ENCODE results near the gene KBTBD4. TPM values are rescaled to one million over a fixed set of nuclear protein-coding genes. Genes with fewer than 3 reads are reported as not detected.
A peak's percentile ranks its signal among the peaks of the same experiment; 100 is the strongest.

Gene KBTBD4

DNA sequence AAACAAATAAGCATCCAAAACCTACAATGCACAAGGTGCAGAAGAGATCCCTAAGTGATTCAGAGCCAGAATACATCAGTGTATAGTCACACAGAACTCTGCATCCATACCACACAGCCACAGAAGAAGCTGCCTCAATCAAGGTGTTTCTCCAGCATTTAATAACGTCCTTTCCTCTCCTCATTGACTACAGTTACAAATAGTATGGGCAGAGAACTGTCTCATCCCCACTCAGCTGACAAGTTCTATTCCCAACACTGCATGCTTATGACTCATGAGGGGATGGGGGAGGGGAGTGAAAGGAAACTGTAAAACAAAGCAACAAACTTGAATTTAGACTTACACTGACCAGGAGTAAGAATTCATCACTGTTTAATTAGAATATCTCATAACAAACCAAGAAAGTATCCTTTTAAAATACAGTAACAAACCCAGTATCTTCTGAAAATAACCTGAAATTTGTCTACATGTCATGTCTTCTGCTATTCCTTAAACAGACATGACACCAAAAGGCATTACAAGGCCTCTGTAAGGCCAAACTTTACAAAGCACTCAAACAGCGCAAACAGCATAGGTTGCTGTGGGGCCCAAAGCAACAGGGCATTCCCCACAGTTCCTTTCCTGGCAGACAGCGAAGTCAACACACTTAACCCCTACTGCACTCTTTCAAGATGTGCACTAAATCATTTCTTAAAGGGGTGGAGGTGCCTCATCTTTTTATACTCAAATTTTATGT lies 55.1 kb downstream of the KBTBD4 start:
- Histone ChIP-seq H4K5ac (ENCODE audit: low read length) (no peak overlapping the region), H2BK5ac (ENCODE audit: low read length) (no peak overlapping the region), H3K79me2 (ENCODE audit: control insufficient read depth, insufficient read depth, low read length) (peaks cover 83% of the 10 kb centered on the region), H3K4me3 (ENCODE audit: low read length) (no peak overlapping the region), H4K8ac (ENCODE audit: low read depth, low read length) (no peak overlapping the region), H2BK120ac (ENCODE audit: low read depth, low read length) (no peak overlapping the region), H3K4me1 (ENCODE audit: control insufficient read depth, low read depth, low read length) (peaks cover 9% of the 10 kb centered on the region), H2AK5ac (ENCODE audit: low read length) (peak overlapping the region; percentile 48), H3K27me3 (ENCODE audit: insufficient read depth, low read length, poor library complexity) (no peaks in the 10 kb centered on the region), H3K27ac (ENCODE audit: low read depth, low read length) (peak overlapping the region; percentile 38), H3K23ac (ENCODE audit: low read length) (no peak overlapping the region), H3K18ac (ENCODE audit: low read length) (no peak overlapping the region), H3K4me2 (ENCODE audit: low read length) (peak overlapping the region; percentile 10), H3K4ac (ENCODE audit: low read depth, low read length) (no peak overlapping the region), H3K56ac (ENCODE audit: low read length) (no peak overlapping the region), H3K36me3 (ENCODE audit: control insufficient read depth, insufficient read depth, low read length) (no peaks in the 10 kb centered on the region), H2BK15ac (replicated peaks; ENCODE audit: low read depth) (no peak overlapping the region), H3K9ac (ENCODE audit: low read length) (peak overlapping the region; percentile 20), H3K79me1 (ENCODE audit: low read length) (peaks cover 3% of the 10 kb centered on the region)
- WGBS (ENCODE audit: extremely low coverage, insufficient coverage, low lambda C conversion rate), result no CpG with 5 or more reads among the region's 3 CpGs
- peak; percentile 74 for DNase-seq

Small RNA genes lying within 50 kb of the gene (small RNA-seq; reads per million reads assigned to genes)
- not detected for gene RN7SL652P (ENCODE audit: insufficient read depth)
- gene RNU5E-10P (ENCODE audit: insufficient read depth), result not detected

Data from mesendoderm (in vitro differentiated cells).